UCSD-AML1 (cell line): ENCODE measurements around the gene CLDN20.

ENCODE experiments used
- DNase-seq: peaks from one replicate; lab custom pipeline; 2025; ENCODE audit not compliant: unreplicated experiment; lab: John Stamatoyannopoulos, UW

The CLDN20 gene

GRCh38 chr6:155244434-155244833 lies 19.4 kb upstream of the CLDN20 start:
- DNase-seq: no peak

GRCh38 chr6:155245193-155245592 lies 18.6 kb upstream of the CLDN20 start:
- no peak for DNase-seq

GRCh38 chr6:155245831-155246230 lies 18.0 kb upstream of the CLDN20 start:
- DNase-seq: no peak

- DNase-seq: no peak
Observed at GRCh38 chr6:155246825-155247224, 17.0 kb upstream of the CLDN20 start.

DNA sequence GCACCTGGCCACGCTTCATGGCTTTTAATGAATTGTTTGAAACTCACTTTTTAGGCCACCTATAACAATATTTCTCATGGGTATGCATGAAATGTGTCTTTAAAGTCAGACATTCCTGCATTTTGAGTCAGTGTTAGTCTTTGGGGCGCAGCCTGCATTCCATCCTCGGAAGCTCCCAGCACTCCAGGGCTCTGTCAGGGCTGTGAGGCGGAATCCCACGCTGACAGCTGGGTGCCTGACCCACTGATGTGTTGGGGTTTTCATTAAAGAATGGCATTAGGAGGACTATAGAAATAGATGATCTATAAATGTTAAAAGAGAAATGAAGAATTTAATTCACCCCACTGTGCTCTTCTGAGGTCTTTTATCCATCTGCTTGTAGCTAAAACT lies 16.2 kb upstream of the CLDN20 start:
- no peak for DNase-seq

DNA sequence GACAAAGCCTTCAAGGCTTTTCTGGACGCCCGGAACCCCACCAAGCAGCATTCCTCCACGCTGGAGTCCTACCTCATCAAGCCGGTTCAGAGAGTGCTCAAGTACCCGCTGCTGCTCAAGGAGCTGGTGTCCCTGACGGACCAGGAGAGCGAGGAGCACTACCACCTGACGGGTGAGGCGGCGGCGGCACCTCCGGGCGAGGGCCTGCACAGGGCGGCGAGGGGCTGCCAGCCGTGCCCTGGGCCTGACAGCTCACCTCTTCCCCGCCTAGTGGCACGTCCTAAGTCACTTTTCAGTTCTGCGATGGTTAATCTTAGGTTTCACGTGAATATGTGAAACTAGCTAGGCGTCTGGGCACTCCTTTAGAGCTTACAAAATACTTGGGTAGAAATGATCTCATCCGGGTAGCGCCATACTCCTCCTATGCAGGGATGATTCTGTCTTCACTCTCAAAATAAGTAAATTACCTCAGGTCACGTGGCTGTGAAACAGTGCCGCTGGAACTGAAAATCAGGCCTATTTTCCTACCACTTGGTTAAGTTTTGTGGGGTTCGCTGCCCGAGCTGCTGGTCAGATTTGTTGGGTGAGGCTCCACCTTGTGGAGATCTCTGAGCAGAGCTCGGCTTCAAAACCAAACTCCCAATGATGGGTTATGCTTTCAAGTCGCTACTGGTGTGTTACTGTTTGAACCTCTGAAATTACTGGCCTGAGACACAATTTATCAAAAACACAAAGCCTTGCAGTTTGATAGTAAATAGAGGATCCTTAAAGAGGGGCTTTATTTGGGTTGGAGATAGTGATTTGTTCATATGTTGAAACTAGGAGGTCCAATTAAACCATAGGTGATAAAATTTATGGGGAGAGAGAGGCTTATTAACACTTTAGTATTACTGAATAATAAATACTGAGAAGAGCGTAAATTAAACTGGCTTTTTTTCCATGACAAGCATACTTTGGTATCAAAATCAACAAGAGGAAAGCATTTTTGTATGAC lies 15.5 kb upstream of the CLDN20 start:
- no peak for DNase-seq

DNA sequence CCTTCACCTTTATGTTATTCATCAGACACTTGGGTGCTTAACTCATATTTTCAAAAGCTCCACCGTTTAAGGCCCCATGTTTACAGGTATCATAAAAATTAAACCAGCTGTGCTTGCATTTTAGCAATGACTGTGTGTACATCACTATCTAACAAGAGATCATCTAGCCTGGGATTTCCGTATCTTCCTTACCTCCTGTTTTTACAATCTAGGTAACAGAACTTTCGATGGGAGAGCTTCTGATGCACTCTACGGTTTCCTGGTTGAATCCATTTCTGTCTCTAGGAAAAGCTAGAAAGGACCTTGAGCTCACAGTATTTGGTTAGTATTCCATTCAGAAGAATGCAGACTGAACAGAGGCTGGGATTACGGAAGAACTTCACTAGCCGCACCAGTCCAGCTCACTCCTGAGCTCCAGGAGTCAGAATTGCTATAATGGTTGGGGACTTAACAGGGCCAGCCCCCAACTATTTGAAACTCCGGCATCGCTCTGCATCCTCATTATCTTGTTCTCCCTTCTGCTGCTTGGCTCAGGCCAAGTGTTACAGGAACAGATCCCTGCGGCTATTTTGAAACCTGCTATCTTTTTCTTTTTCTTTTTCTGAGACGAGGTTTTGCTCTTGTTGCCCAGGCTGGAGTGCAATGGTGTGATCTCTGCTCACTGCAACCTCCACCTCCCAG lies 13.0 kb upstream of the CLDN20 start:
- DNase-seq: no peak

GRCh38 chr6:155252581-155252980 lies 11.2 kb upstream of the CLDN20 start:
- DNase-seq: no peak

DNA sequence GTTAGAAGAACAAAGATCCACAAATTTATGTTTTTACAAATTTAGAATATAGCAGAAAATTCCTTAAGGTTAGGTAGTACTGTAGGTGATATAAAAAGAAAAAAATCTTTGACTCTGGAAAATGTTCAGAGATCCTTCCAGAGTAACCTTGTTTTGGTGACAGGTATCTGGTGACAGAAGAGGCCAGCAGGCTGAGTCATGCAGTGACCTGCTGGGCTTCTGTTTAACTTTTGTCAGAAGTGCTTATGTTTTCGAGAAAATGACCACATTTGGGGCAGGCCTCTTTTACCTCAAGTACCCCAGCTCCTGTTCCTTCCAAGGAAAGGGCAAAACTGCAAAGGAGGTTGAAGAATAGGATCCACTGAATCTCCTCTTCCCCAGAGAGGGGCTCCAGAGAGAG lies 10.5 kb upstream of the CLDN20 start:
- DNase-seq: no peak

GRCh38 chr6:155254139-155254538 lies 9.7 kb upstream of the CLDN20 start:
- no peak for DNase-seq

GRCh38 chr6:155256122-155256795 lies 7.6 kb upstream of the CLDN20 start:
- DNase-seq: no peak

GRCh38 chr6:155257796-155258195 lies 6.0 kb upstream of the CLDN20 start:
- DNase-seq: no peak

- DNase-seq: no peak
Observed at GRCh38 chr6:155259204-155259603, 4.6 kb upstream of the CLDN20 start.

GRCh38 chr6:155259897-155260296 lies 3.9 kb upstream of the CLDN20 start:
- DNase-seq: no peak

- no peak for DNase-seq
Observed at GRCh38 chr6:155260686-155261085, 3.1 kb upstream of the CLDN20 start.

GRCh38 chr6:155261111-155261900 lies 2.5 kb upstream of the CLDN20 start:
- no peak for DNase-seq

GRCh38 chr6:155262655-155263054 lies 1.2 kb upstream of the CLDN20 start:
- DNase-seq: no peak

GRCh38 chr6:155264693-155265320 lies 994 bp downstream of the CLDN20 start:
- DNase-seq: no peak

GRCh38 chr6:155265843-155266535 lies 2.2 kb downstream of the CLDN20 start:
- DNase-seq: no peak

GRCh38 chr6:155267411-155267810 lies 3.6 kb downstream of the CLDN20 start:
- DNase-seq: no peak
